H9 (cell line): ENCODE data around the gene ZNHIT2. TPM values are rescaled to one million over a fixed set of nuclear protein-coding genes. Genes with fewer than 3 reads are reported as not detected.

Experiments
- DNase-seq: peaks from one replicate; pipeline ENCODE4 v3.0.0-alpha.2; 2017
- H2AFZ ChIP-seq: one replicate; pipeline ENCODE4 v1.6.1; 2013; ENCODE audit warnings: mild to moderate bottlenecking, low read length, control low read depth, moderate library complexity
- H2AK5ac ChIP-seq: 2 replicates; pipeline ENCODE4 v1.6.1; 2013; ENCODE audit warnings: low read length, control low read depth, mixed read lengths; ENCODE audit not compliant: insufficient read length
- H2BK120ac ChIP-seq: one replicate; pipeline ENCODE4 v1.6.1; 2013; ENCODE audit warnings: low read depth, mild to moderate bottlenecking, low read length, control low read depth, inconsistent platforms; ENCODE audit not compliant: poor library complexity, severe bottlenecking
- H2BK12ac ChIP-seq: 2 replicates; pipeline ENCODE4 v1.6.1; 2013; ENCODE audit warnings: low read length, control low read depth, mixed read lengths, low read depth; ENCODE audit not compliant: insufficient read length
- H2BK15ac ChIP-seq: 2 replicates; pipeline ENCODE4 v1.6.1; 2013; ENCODE audit warnings: low read depth, low read length, control low read depth
- H2BK20ac ChIP-seq: one replicate; pipeline ENCODE4 v1.6.1; 2013; ENCODE audit warnings: low read depth, mild to moderate bottlenecking, low read length, control low read depth, inconsistent platforms; ENCODE audit not compliant: poor library complexity, severe bottlenecking
- H2BK5ac ChIP-seq: 2 replicates; pipeline ENCODE4 v1.6.1; 2013; ENCODE audit warnings: low read length, control low read depth, mixed read lengths; ENCODE audit not compliant: insufficient read length
- H3K14ac ChIP-seq: 2 replicates; pipeline ENCODE4 v1.6.1; 2013; ENCODE audit warnings: low read length, control low read depth; ENCODE audit not compliant: insufficient read depth
- H3K18ac ChIP-seq: 2 replicates; pipeline ENCODE4 v1.6.1; 2013; ENCODE audit warnings: low read depth, mild to moderate bottlenecking, mixed read lengths, low read length, control low read depth; ENCODE audit not compliant: insufficient read length
- H3K23ac ChIP-seq: 2 replicates; pipeline ENCODE4 v1.6.1; 2013; ENCODE audit warnings: low read length, control low read depth, mixed read lengths, low read depth; ENCODE audit not compliant: insufficient read length
- H3K23me2 ChIP-seq: 2 replicates; pipeline ENCODE4 v1.6.1; 2013; ENCODE audit warnings: low read depth, mild to moderate bottlenecking, mixed read lengths, low read length, control low read depth; ENCODE audit not compliant: insufficient read length, poor library complexity, severe bottlenecking
- H3K27ac ChIP-seq: 2 replicates; pipeline ENCODE4 v1.5.1; 2013; ENCODE audit warnings: low read length, control low read depth, mixed read lengths, low read depth; ENCODE audit not compliant: insufficient read length
- H3K27me3 ChIP-seq: 2 replicates; pipeline ENCODE4 v1.6.1; 2013; ENCODE audit warnings: low read length, control low read depth, inconsistent platforms; ENCODE audit not compliant: insufficient read depth
- H3K4ac ChIP-seq: 2 replicates; pipeline ENCODE4 v1.6.1; 2013; ENCODE audit warnings: low read depth, mild to moderate bottlenecking, control low read depth, inconsistent platforms, low read length, moderate library complexity
- H3K4me1 ChIP-seq: 2 replicates; pipeline ENCODE4 v1.6.1; 2013; ENCODE audit warnings: low read length, control low read depth, inconsistent platforms; ENCODE audit not compliant: insufficient read depth
- H3K4me2 ChIP-seq: 2 replicates; pipeline ENCODE4 v1.6.1; 2013; ENCODE audit warnings: low read length, control low read depth, mixed read lengths; ENCODE audit not compliant: insufficient read length, insufficient read depth
- H3K56ac ChIP-seq: 2 replicates; pipeline ENCODE4 v1.6.1; 2013; ENCODE audit warnings: low read depth, mild to moderate bottlenecking, mixed read lengths, low read length, control low read depth; ENCODE audit not compliant: insufficient read length
- H3K79me1 ChIP-seq: 2 replicates; pipeline ENCODE4 v1.6.1; 2013; ENCODE audit warnings: low read depth, mild to moderate bottlenecking, moderate library complexity, low read length, control low read depth, inconsistent platforms; ENCODE audit not compliant: insufficient read depth, poor library complexity, severe bottlenecking
- H3K79me2 ChIP-seq: 2 replicates; pipeline ENCODE4 v1.6.1; 2013; ENCODE audit warnings: low read length, control low read depth, inconsistent platforms; ENCODE audit not compliant: insufficient read depth
- H3K9ac ChIP-seq: 2 replicates; pipeline ENCODE4 v1.6.1; 2013; ENCODE audit warnings: low read length, control low read depth, mixed read lengths; ENCODE audit not compliant: insufficient read length; ENCODE audit errors: extremely low read depth
- H3K9me3 ChIP-seq: one replicate; pipeline ENCODE4 v1.6.1; 2013; ENCODE audit warnings: low read depth, low read length, inconsistent platforms; ENCODE audit not compliant: control insufficient read depth
- H3T11ph ChIP-seq: one replicate; pipeline ENCODE4 v1.6.1; 2013; ENCODE audit warnings: mild to moderate bottlenecking, low read length, control low read depth, inconsistent platforms
- H4K20me1 ChIP-seq: one replicate; pipeline ENCODE4 v1.6.1; 2013; ENCODE audit not compliant: control insufficient read depth, insufficient read length, insufficient read depth
- H4K5ac ChIP-seq: 2 replicates; pipeline ENCODE4 v1.6.1; 2013; ENCODE audit warnings: low read depth, mild to moderate bottlenecking, mixed read lengths, low read length, control low read depth; ENCODE audit not compliant: insufficient read length
- H4K8ac ChIP-seq: replicated peaks from 2 replicates; pipeline ENCODE4 v1.6.1; 2013; ENCODE audit warnings: low read length, control low read depth, mixed read lengths, low read depth; ENCODE audit not compliant: insufficient read length
- H4K91ac ChIP-seq: 2 replicates; pipeline ENCODE4 v1.6.1; 2013; ENCODE audit warnings: low read depth, mild to moderate bottlenecking, moderate library complexity, mixed read lengths, low read length, control low read depth; ENCODE audit not compliant: insufficient read length
- H3K27ac Mint-ChIP-seq, 3 experiments: 2 replicates in 2 of 3; 3 replicates in 1 of 3; pipeline ENCODE4 v1.8.0; 2020 to 2021; ENCODE audit warnings: mixed read lengths in 3 of 3, mild to moderate bottlenecking in 1 of 3, moderate library complexity in 1 of 3
- H3K27me3 Mint-ChIP-seq: 2 replicates; pipeline ENCODE4 v1.8.0; 2021; ENCODE audit warnings: low read depth, mild to moderate bottlenecking, moderate library complexity, mixed read lengths
- H3K36me3 Mint-ChIP-seq, 3 experiments: 2 replicates in 2 of 3; 3 replicates in 1 of 3; pipeline ENCODE4 v1.8.0; 2020 to 2021; ENCODE audit warnings: low read depth in 3 of 3, mixed read lengths in 3 of 3; ENCODE audit not compliant: insufficient read depth in 1 of 3
- H3K4me1 Mint-ChIP-seq, 2 experiments: 2 replicates each; pipeline ENCODE4 v1.8.0; 2020; ENCODE audit warnings: mixed read lengths in 2 of 2
- H3K4me3 Mint-ChIP-seq, 2 experiments: 2 replicates in 1 of 2; 3 replicates in 1 of 2; pipeline ENCODE4 v1.8.0; 2020 to 2021; ENCODE audit warnings: mild to moderate bottlenecking in 2 of 2, mixed read lengths in 2 of 2, moderate library complexity in 1 of 2
- H3K9me3 Mint-ChIP-seq, 2 experiments: 2 replicates in 1 of 2; 3 replicates in 1 of 2; pipeline ENCODE4 v1.8.0; 2020; ENCODE audit warnings: mild to moderate bottlenecking in 2 of 2, mixed read lengths in 2 of 2, moderate library complexity in 1 of 2
- CTCF ChIP-seq: fragments of 200-600 bp; sonication (generic); conservative IDR thresholded peaks from 3 replicates; pipeline ENCODE4 v1.8.0; 2021; ENCODE audit warnings: antibody characterized with exemption, mild to moderate bottlenecking
- WGBS: extraction: QIAGEN DNeasy Blood & Tissue Kit; methylation state at CpG from one replicate; pipeline ENCODE4 v1.1.7; 2013; ENCODE audit warnings: missing lambda C conversion rate, low lambda C conversion rate, mixed read lengths; ENCODE audit not compliant: insufficient read length; ENCODE audit errors: extremely low coverage; 5-methylcytosine and 5-hydroxymethylcytosine counted together
- total RNA-seq: library from RNA; stranded (reverse); gene quantifications from 2 replicates; pipeline ENCODE4 v1.2.1, GENCODE V29; 2021

The ZNHIT2 gene
- total RNA-seq, 1 experiment from 2014 or later: 18.3 TPM

- Histone ChIP-seq H3K27me3 (no peaks in the 10 kb centered on the region), H4K8ac (no peak overlapping the region), H2AK5ac (no peak overlapping the region), H3T11ph (no peak overlapping the region), H2AFZ (no peak overlapping the region), H3K14ac (no peak overlapping the region), H4K20me1 (no peaks in the 10 kb centered on the region), H2BK15ac (no peak overlapping the region), H3K9ac (no peak overlapping the region), H2BK5ac (no peak overlapping the region), H3K18ac (no peak overlapping the region), H3K4ac (no peak overlapping the region), H4K5ac (no peak overlapping the region), H3K4me2 (no peak overlapping the region), H3K9me3 (no peaks in the 10 kb centered on the region), H3K23ac (no peak overlapping the region), H3K79me2 (no peaks in the 10 kb centered on the region), H2BK120ac (no peak overlapping the region), H3K23me2 (peaks cover 14% of the 10 kb centered on the region), H2BK20ac (no peak overlapping the region), H3K4me1 (no peaks in the 10 kb centered on the region), H4K91ac (no peak overlapping the region), H3K79me1 (no peaks in the 10 kb centered on the region), H3K27ac (no peak overlapping the region), H3K56ac (no peak overlapping the region), H2BK12ac (no peak overlapping the region)
- H3K36me3 Mint-ChIP-seq: peaks cover 8 to 46% (median 42%) of the 10 kb centered on the region in 3 experiments; a peak in 6 of 7 replicates
- H3K4me3 Mint-ChIP-seq: no peak overlapping the region
- peaks cover 17 to 22% of the 10 kb centered on the region in 2 experiments for H3K4me1 Mint-ChIP-seq
- no peaks in the 10 kb centered on the region; a peak in 1 of 5 replicates for H3K9me3 Mint-ChIP-seq
- H3K27ac Mint-ChIP-seq: no peak overlapping the region; a peak in 2 of 7 replicates
- TF ChIP-seq CTCF: no peak
- H3K27me3 Mint-ChIP-seq: no peaks in the 10 kb centered on the region
- no peak for DNase-seq
- no CpG with 5 or more reads among the region's 3 CpGs for WGBS
These were observed 13.9 kb upstream of the ZNHIT2 start for GRCh38 chr11:65131417-65131776.
